SU-DHL-6 (cell line): ENCODE results near the gene FAM171A1.

Experiments used
- H2AFZ ChIP-seq: fragments of 200-600 bp; sonication (generic); 2 replicates; pipeline ENCODE4 v1.6.1; 2014; ENCODE audit warnings: low read depth, mild to moderate bottlenecking, moderate library complexity, mixed read lengths, antibody characterized with exemption, low read length; ENCODE audit not compliant: severe bottlenecking
- H3F3A ChIP-seq: fragments of 200-600 bp; shearing (Covaris generic); 2 replicates; pipeline ENCODE4 v1.6.0; 2016; ENCODE audit warnings: antibody characterized with exemption, mild to moderate bottlenecking; ENCODE audit not compliant: insufficient read depth
- H3K27ac ChIP-seq: fragments of 200-600 bp; sonication (generic); 2 replicates; pipeline ENCODE4 v1.5.1; 2016; ENCODE audit warnings: low read depth, mild to moderate bottlenecking, low read length, moderate library complexity, mixed read lengths
- H3K27me3 ChIP-seq: fragments of 200-600 bp; sonication (generic), shearing (Covaris generic); 2 replicates; pipeline ENCODE4 v1.6.0; 2014; ENCODE audit warnings: mild to moderate bottlenecking, low read length
- H3K36me3 ChIP-seq: fragments of 200-600 bp; sonication (generic); 2 replicates; pipeline ENCODE4 v1.6.1; 2014; ENCODE audit warnings: mild to moderate bottlenecking, low read length, mixed read lengths
- H3K4me2 ChIP-seq: fragments of 300-600, 200-600 bp; shearing (Covaris generic), sonication (generic); 2 replicates; pipeline ENCODE4 v1.6.0; 2014; ENCODE audit warnings: low read length, low read depth, mild to moderate bottlenecking; ENCODE audit not compliant: poor library complexity, severe bottlenecking
- H3K4me3 ChIP-seq: fragments of 200-600 bp; sonication (generic); 2 replicates; pipeline ENCODE4 v1.5.1; 2014; ENCODE audit warnings: antibody characterized with exemption, low read length, mild to moderate bottlenecking, mixed read lengths; ENCODE audit not compliant: insufficient read depth, poor library complexity, severe bottlenecking
- H3K79me2 ChIP-seq: fragments of 200-600 bp; sonication (generic); 2 replicates; pipeline ENCODE4 v1.6.1; 2014; ENCODE audit warnings: mild to moderate bottlenecking, low read length, moderate library complexity; ENCODE audit not compliant: insufficient read depth
- H3K9ac ChIP-seq: fragments of 200-600 bp; sonication (generic); 2 replicates; pipeline ENCODE4 v1.7.0; 2014; ENCODE audit warnings: mild to moderate bottlenecking, low read length
- H3K9me2 ChIP-seq: fragments of 200-600 bp; sonication (generic); replicated peaks from 2 replicates; pipeline ENCODE4 v1.6.1; 2014; ENCODE audit warnings: low read length; ENCODE audit not compliant: insufficient read depth
- H3K9me3 ChIP-seq: fragments of 200-600 bp; sonication (generic); 2 replicates; pipeline ENCODE4 v1.6.1; 2014; ENCODE audit warnings: low read length, mixed read lengths; ENCODE audit not compliant: insufficient read depth
- H4K20me1 ChIP-seq: fragments of 200-600 bp; sonication (generic); 2 replicates; pipeline ENCODE4 v1.6.1; 2014; ENCODE audit warnings: low read depth, mild to moderate bottlenecking, antibody characterized with exemption, low read length, moderate library complexity, mixed read lengths
- CTCF ChIP-seq: fragments of 200-600 bp; sonication (generic); IDR thresholded peaks from one replicate; pipeline ENCODE4 v1.5.1; 2017; ENCODE audit warnings: antibody characterized with exemption, mild to moderate bottlenecking, low read length, moderate library complexity; ENCODE audit not compliant: insufficient read depth, poor library complexity, severe bottlenecking
- EZH2phosphoT487 ChIP-seq: fragments of 200-600 bp; sonication (generic), shearing (Covaris generic); conservative IDR thresholded peaks from 2 replicates; pipeline ENCODE4 v1.6.1; 2018; ENCODE audit warnings: mild to moderate bottlenecking, antibody characterized with exemption, low read length, moderate library complexity, mixed read lengths

FAM171A1 gene

GRCh38 chr10:15361131-15361530, 10.0 kb downstream of the FAM171A1 start:
- Histone ChIP-seq H2AFZ (no peak overlapping the region), H4K20me1 (no peaks in the 10 kb centered on the region), H3K9ac (no peak overlapping the region), H3K4me3 (no peak overlapping the region), H3K9me2 (no peaks in the 10 kb centered on the region), H3F3A (no peaks in the 10 kb centered on the region), H3K27ac (no peak overlapping the region), H3K27me3 (no peaks in the 10 kb centered on the region), H3K79me2 (no peaks in the 10 kb centered on the region), H3K36me3 (no peaks in the 10 kb centered on the region), H3K9me3 (no peaks in the 10 kb centered on the region), H3K4me2 (no peak overlapping the region)
- TF ChIP-seq CTCF (no peak), EZH2phosphoT487 (no peak)

GRCh38 chr10:15360566-15360965, 10.5 kb downstream of the FAM171A1 start:
- no peak overlapping the region for H3K27ac ChIP-seq
- no peak overlapping the region for H2AFZ ChIP-seq
- H3K9ac ChIP-seq: no peak overlapping the region
- H3K79me2 ChIP-seq: no peaks in the 10 kb centered on the region
- no peaks in the 10 kb centered on the region for H3F3A ChIP-seq
- TF ChIP-seq EZH2phosphoT487 (no peak), CTCF (no peak)
- H3K4me2 ChIP-seq: no peak overlapping the region
- H4K20me1 ChIP-seq: no peaks in the 10 kb centered on the region
- H3K4me3 ChIP-seq: no peak overlapping the region
- no peaks in the 10 kb centered on the region for H3K9me2 ChIP-seq
- H3K36me3 ChIP-seq: no peaks in the 10 kb centered on the region
- no peaks in the 10 kb centered on the region for H3K27me3 ChIP-seq
- no peaks in the 10 kb centered on the region for H3K9me3 ChIP-seq

- Histone ChIP-seq H2AFZ (no peak overlapping the region), H3F3A (no peaks in the 10 kb centered on the region), H3K4me2 (no peak overlapping the region), H3K27me3 (no peaks in the 10 kb centered on the region), H3K9me2 (no peaks in the 10 kb centered on the region), H3K9ac (no peak overlapping the region), H3K9me3 (no peaks in the 10 kb centered on the region), H3K79me2 (no peaks in the 10 kb centered on the region), H3K27ac (no peak overlapping the region), H3K36me3 (no peaks in the 10 kb centered on the region), H3K4me3 (no peak overlapping the region), H4K20me1 (no peaks in the 10 kb centered on the region)
- TF ChIP-seq CTCF: no peak
Measured at GRCh38 chr10:15353471-15354017, 17.5 kb downstream of the FAM171A1 start.
